RPMI7951 (cell line): ENCODE data around the gene SLC13A4. TPM values are rescaled to one million over a fixed set of nuclear protein-coding genes. Genes with fewer than 3 reads are reported as not detected.
"Not testable (repeated sequence)": the region's sequence is repeated elsewhere in the genome, so short reads cannot be mapped to it uniquely, and the experiment has no call there.

Experiments
- DNase-seq: peaks from one replicate; pipeline ENCODE4 v3.0.0-alpha.2; 2012; ENCODE audit warnings: low read depth
- total RNA-seq: library from RNA; depleted of rRNA; stranded (reverse); fragments of >200 nt; shearing (Covaris generic); gene quantifications from 2 replicates; pipeline ENCODE4 v1.2.3, GENCODE V29; 2014; rRNA removed

Gene SLC13A4
- total RNA-seq = not detected in 2 replicates

- DNase-seq = no peak
Observed at GRCh38 chr7:135728136-135728669, at the start of gene SLC13A4. Gene SLC13A4 (minus strand): TSS chr7:135728186. CDS start chr7:135727496, 690 bp downstream.

GRCh38 chr7:135775915-135776314 lies 47.9 kb upstream of the SLC13A4 start:
- not testable (repeated sequence) for DNase-seq

- DNase-seq = no peak
Observed at GRCh38 chr7:135775230-135775629, 47.2 kb upstream of the SLC13A4 start.

- DNase-seq = peak; percentile 80
Observed at GRCh38 chr7:135774284-135774683, 46.3 kb upstream of the SLC13A4 start.

- DNase-seq = peak; percentile 9
Observed at GRCh38 chr7:135773464-135773863, 45.5 kb upstream of the SLC13A4 start.

- DNase-seq = no peak
Observed at GRCh38 chr7:135772639-135773222, 44.7 kb upstream of the SLC13A4 start.

- DNase-seq = peak; percentile 89
Observed at GRCh38 chr7:135771961-135772638, 44.1 kb upstream of the SLC13A4 start.

- DNase-seq = no peak
Observed at GRCh38 chr7:135771051-135771450, 43.1 kb upstream of the SLC13A4 start.

GRCh38 chr7:135770139-135770710 lies 42.2 kb upstream of the SLC13A4 start:
- DNase-seq = no peak

- no peak for DNase-seq
Observed at GRCh38 chr7:135769005-135769802, 41.2 kb upstream of the SLC13A4 start.

- no peak for DNase-seq
Observed at GRCh38 chr7:135768467-135768866, 40.5 kb upstream of the SLC13A4 start.

GRCh38 chr7:135768064-135768463 lies 40.1 kb upstream of the SLC13A4 start:
- no peak for DNase-seq

- DNase-seq = peak; percentile 12
Observed at GRCh38 chr7:135763261-135763660, 35.3 kb upstream of the SLC13A4 start.

GRCh38 chr7:135761751-135762488 lies 33.9 kb upstream of the SLC13A4 start:
- DNase-seq = peak; percentile 91

- no peak for DNase-seq
Observed at GRCh38 chr7:135759532-135759931, 31.5 kb upstream of the SLC13A4 start.

- DNase-seq = peak; percentile 55
Observed at GRCh38 chr7:135758531-135758932, 30.5 kb upstream of the SLC13A4 start.

- DNase-seq = peak; percentile 77
Observed at GRCh38 chr7:135757719-135758411, 29.9 kb upstream of the SLC13A4 start.

- no peak for DNase-seq
Observed at GRCh38 chr7:135756191-135756590, 28.2 kb upstream of the SLC13A4 start.

GRCh38 chr7:135755351-135755753 lies 27.4 kb upstream of the SLC13A4 start:
- no peak for DNase-seq

GRCh38 chr7:135753616-135754413 lies 25.8 kb upstream of the SLC13A4 start:
- no peak for DNase-seq
